ENCODE measurements around the gene CCSER2.

GRCh38 chr10:84294766-84295447 lies 33.5 kb upstream of the CCSER2 start:
- TF ChIP-seq CTCF (IDR thresholded peaks at IDR 0.05) (no peak), POLR2A (IDR thresholded peaks at IDR 0.05) (no peak)

Measured in adrenal gland (tissue), 5 donors.